Right lobe of liver (tissue), 6 donors: ENCODE data around the gene PLK1. TPM values are rescaled to one million over a fixed set of nuclear protein-coding genes. Genes with fewer than 3 reads are reported as not detected.

Experiments
- ATAC-seq, 4 donors: fragments of 200-7000 bp; cut with Tn5 transposase; one replicate each; pipeline ENCODE4 v1.9.1; 2020; ENCODE audit warnings: mild to moderate bottlenecking in 4 of 4, moderate library complexity in 4 of 4
- DNase-seq, 3 donors: peaks; one replicate each; pipeline ENCODE4 v3.0.0-alpha.2; 2020
- H3K27ac ChIP-seq, 3 donors: fragments of 200-600 bp; one replicate each; pipeline ENCODE4 v1.8.0; 2022
- H3K27me3 ChIP-seq, 2 donors: fragments of 200-600 bp; one replicate each; pipeline ENCODE4 v1.8.0; 2022
- H3K36me3 ChIP-seq, 4 donors: fragments of 200-600 bp; sonication (generic) in 1 of 4; one replicate each; pipeline versions ENCODE4 v1.5.1 to v1.8.0; 2017 to 2022; ENCODE audit warnings: control low read depth in 1 of 4
- H3K4me1 ChIP-seq, 4 donors: fragments of 200-600 bp; sonication (generic) in 1 of 4; one replicate each; pipeline versions ENCODE4 v1.5.1 to v1.8.0; 2017 to 2022; ENCODE audit warnings: control low read depth in 1 of 4
- H3K4me3 ChIP-seq, 3 donors: fragments of 200-600 bp; one replicate each; pipeline ENCODE4 v1.8.0; 2022
- H3K9me3 ChIP-seq, 4 donors: fragments of 200-600 bp; sonication (generic) in 1 of 4; one replicate each; pipeline versions ENCODE4 v1.5.1 to v1.8.0; 2017 to 2022; ENCODE audit warnings: control low read depth in 1 of 4
- CTCF ChIP-seq, 4 donors: fragments of 200-600 bp in 3 of 4; fragments of 450-650 bp in 1 of 4; IDR thresholded peaks; one replicate each; pipeline versions ENCODE4 v1.5.1 to v1.8.0; 2016 to 2022; ENCODE audit warnings: antibody characterized with exemption in 4 of 4, mild to moderate bottlenecking in 2 of 4
- POLR2A ChIP-seq: fragments of 450-650 bp; IDR thresholded peaks from one replicate; pipeline ENCODE4 v1.6.1; 2017; ENCODE audit warnings: antibody characterized with exemption, mild to moderate bottlenecking
- WGBS: methylation state at CpG from one replicate; pipeline ENCODE4 v1.1.6; 2018; ENCODE audit warnings: low coverage, low lambda C conversion rate; ENCODE audit not compliant: insufficient coverage; ENCODE audit errors: missing lambda C conversion rate; 5-methylcytosine and 5-hydroxymethylcytosine counted together
- intact Hi-C, 2 donors: fragments of 100-400 bp; cut with DNase I; formaldehyde crosslinking; loops; one replicate each; pipeline versions ENCODE4 v1.11.2 to v1.14.1; 2022
- total RNA-seq, 6 experiments: library from RNA; depleted of rRNA in 2 of 6; stranded (reverse); fragments of >200 nt in 2 of 6; fragmentation: NEBNext Ultra II Directional in 3 of 6; extraction: Animal tissue kit (Norgen Biotek cat#: 25700) in 3 of 6; gene quantifications; one replicate each; pipeline versions ENCODE4 v1.1.0 to v1.2.4, GENCODE V29; 2016 to 2023
- donor health status: DM: no; HTN: yes; CAD: no.
- donor health status: DM: no; HTN: no; CAD: no.
- donor health status: DM: no; HTN: no; CAD: no.
- donor health status: DM: no; HTN: yes; CAD: no.
- donor health status: DM: no; HTN: yes; CAD: no.

The PLK1 gene
- total RNA-seq, 6 experiments from 2014 or later: 0.61 to 3.6 (median 1.8) TPM

- peaks cover 0 to 6% (median 0%) of the 10 kb centered on the region in 4 donors for H3K4me1 ChIP-seq
- H3K36me3 ChIP-seq: peaks cover 0 to 4% (median 0%) of the 10 kb centered on the region in 4 donors
- no peaks in the 10 kb centered on the region for H3K9me3 ChIP-seq
- 94% methylated on average over 2 of the region's 2 CpGs for WGBS
- intact Hi-C loops: no loop called here
- H3K4me3 ChIP-seq: no peak overlapping the region
- DNase-seq (no peak), ATAC-seq (no peak)
- no peaks in the 10 kb centered on the region for H3K27me3 ChIP-seq
- TF ChIP-seq CTCF (IDR thresholded peaks at IDR 0.05) (no peak), POLR2A (no peak)
- no peak overlapping the region for H3K27ac ChIP-seq
Measured at GRCh38 chr16:23676924-23677480, 1.7 kb upstream of the PLK1 start.

- H3K9me3 ChIP-seq: no peaks in the 10 kb centered on the region
- peak in 1 of 4 donors; percentile 15 for ATAC-seq
- H3K4me1 ChIP-seq: peaks cover 0 to 6% (median 0%) of the 10 kb centered on the region in 4 donors
- peak overlapping the region in 2 of 3 donors; percentile 41 to 51 for H3K4me3 ChIP-seq
- intact Hi-C loops: no loop called here
- no peaks in the 10 kb centered on the region for H3K27me3 ChIP-seq
- no peak overlapping the region for H3K27ac ChIP-seq
- peak in 2 of 3 donors; percentile 31 to 44 for DNase-seq
- TF ChIP-seq POLR2A (no peak), CTCF (IDR thresholded peaks at IDR 0.05) (no peak)
- 32% methylated on average over 17 of the region's 24 CpGs for WGBS
- peaks cover 0 to 10% (median 0%) of the 10 kb centered on the region in 4 donors for H3K36me3 ChIP-seq
Measured at GRCh38 chr16:23679274-23679985, 741 bp downstream of the PLK1 start.

GRCh38 chr16:23679986-23680336, 1.3 kb downstream of the PLK1 start:
- Histone ChIP-seq H3K9me3 (no peaks in the 10 kb centered on the region), H3K4me1 (peaks cover 0 to 6% (median 0%) of the 10 kb centered on the region in 4 donors), H3K4me3 (no peak overlapping the region), H3K27ac (no peak overlapping the region), H3K36me3 (peaks cover 0 to 10% (median 0%) of the 10 kb centered on the region in 4 donors), H3K27me3 (no peaks in the 10 kb centered on the region)
- TF ChIP-seq POLR2A (no peak), CTCF (IDR thresholded peaks at IDR 0.05) (no peak)
- DNase-seq (no peak), ATAC-seq (no peak)
- WGBS: 54% methylated on average over 6 of the region's 6 CpGs
- intact Hi-C loops: no loop called here

GRCh38 chr16:23682181-23682580, 3.5 kb downstream of the PLK1 start:
- intact Hi-C loops: no loop called here
- no peak for ATAC-seq

More at GRCh38 chr16:23682181-23682580, 3.5 kb downstream of the PLK1 start:
- TF ChIP-seq CTCF (IDR thresholded peaks at IDR 0.05) (no peak), POLR2A (no peak)
- H3K4me1 ChIP-seq: peaks cover 0 to 6% (median 0%) of the 10 kb centered on the region in 4 donors
- H3K4me3 ChIP-seq: no peak overlapping the region
- no peaks in the 10 kb centered on the region for H3K27me3 ChIP-seq
- 100% methylated on average over 1 of the region's 1 CpG for WGBS
- no peaks in the 10 kb centered on the region for H3K9me3 ChIP-seq
- no peak for DNase-seq
- peaks cover 0 to 14% (median 0%) of the 10 kb centered on the region in 4 donors for H3K36me3 ChIP-seq
- H3K27ac ChIP-seq: no peak overlapping the region
